GM23338 (cell line): ENCODE data around the gene TTC3. TPM values are rescaled to one million over a fixed set of nuclear protein-coding genes. Genes with fewer than 3 reads are reported as not detected.

Experiments used
- ATAC-seq: fragments of 200-7000 bp; cut with Tn5 transposase; 3 replicates; pipeline ENCODE4 v1.9.1; 2020
- DNase-seq: peaks from one replicate; pipeline ENCODE4 v3.0.0-alpha.2; 2015; ENCODE audit warnings: low spot score
- H2AFZ ChIP-seq: fragments of 200-600 bp; sonication (generic); 2 replicates; pipeline ENCODE4 v1.8.0; 2016; ENCODE audit warnings: antibody characterized with exemption, mild to moderate bottlenecking, moderate library complexity
- H3F3A ChIP-seq: fragments of 200-600 bp; sonication (generic); replicated peaks from 2 replicates; pipeline ENCODE4 v1.8.0; 2017; ENCODE audit warnings: antibody characterized with exemption, mixed run types, low read depth
- H3K27ac ChIP-seq: fragments of 200-600 bp; sonication (generic); 2 replicates; pipeline ENCODE4 v1.6.1; 2016; ENCODE audit warnings: low read depth
- H3K27me3 ChIP-seq: fragments of 200-600 bp; sonication (generic); 2 replicates; pipeline ENCODE4 v1.8.0; 2016; ENCODE audit warnings: mild to moderate bottlenecking, mixed run types, moderate library complexity; ENCODE audit not compliant: insufficient read depth
- H3K36me3 ChIP-seq: fragments of 200-600 bp; sonication (generic); 2 replicates; pipeline ENCODE4 v1.8.0; 2016; ENCODE audit warnings: mild to moderate bottlenecking; ENCODE audit not compliant: insufficient read depth
- H3K4me1 ChIP-seq: fragments of 200-600 bp; sonication (generic); 2 replicates; pipeline ENCODE4 v1.8.0; 2016; ENCODE audit warnings: mild to moderate bottlenecking, moderate library complexity; ENCODE audit not compliant: insufficient read depth
- H3K4me2 ChIP-seq: fragments of 200-600 bp; sonication (generic); 2 replicates; pipeline ENCODE4 v1.7.1; 2017; ENCODE audit warnings: mixed run types
- H3K4me3 ChIP-seq: fragments of 200-600 bp; sonication (generic); 2 replicates; pipeline ENCODE4 v1.6.1; 2016; ENCODE audit warnings: mixed run types
- H3K79me2 ChIP-seq: fragments of 200-600 bp; sonication (generic); replicated peaks from 2 replicates; pipeline ENCODE4 v1.8.0; 2017; ENCODE audit warnings: mild to moderate bottlenecking; ENCODE audit not compliant: insufficient read depth
- H3K9me2 ChIP-seq: fragments of 200-600 bp; sonication (generic); 2 replicates; pipeline ENCODE4 v1.8.0; 2017; ENCODE audit not compliant: insufficient read depth
- H4K20me1 ChIP-seq: fragments of 200-600 bp; sonication (generic); replicated peaks from 2 replicates; pipeline ENCODE4 v1.8.0; 2017; ENCODE audit warnings: mild to moderate bottlenecking; ENCODE audit not compliant: insufficient read depth
- H3K27ac Mint-ChIP-seq: 2 replicates; pipeline ENCODE4 v1.8.0; 2020; ENCODE audit warnings: inconsistent platforms, mild to moderate bottlenecking, moderate library complexity, mixed read lengths
- H3K27me3 Mint-ChIP-seq: 3 replicates; pipeline ENCODE4 v1.8.0; 2022; ENCODE audit warnings: low read depth, mild to moderate bottlenecking, moderate library complexity, mixed read lengths, inconsistent platforms; ENCODE audit not compliant: insufficient read depth, poor library complexity
- H3K36me3 Mint-ChIP-seq: 3 replicates; pipeline ENCODE4 v1.8.0; 2021; ENCODE audit warnings: low read depth, mild to moderate bottlenecking, inconsistent platforms, moderate library complexity, mixed read lengths
- H3K4me1 Mint-ChIP-seq: 3 replicates; pipeline ENCODE4 v1.8.0; 2020; ENCODE audit warnings: mild to moderate bottlenecking, inconsistent platforms, mixed read lengths
- H3K4me3 Mint-ChIP-seq: 3 replicates; pipeline ENCODE4 v1.8.0; 2021; ENCODE audit warnings: moderate library complexity, mild to moderate bottlenecking, inconsistent platforms, mixed read lengths
- H3K9me3 Mint-ChIP-seq: 3 replicates; pipeline ENCODE4 v1.8.0; 2020; ENCODE audit warnings: moderate library complexity, mild to moderate bottlenecking, inconsistent platforms, mixed read lengths
- CREB1 ChIP-seq: fragments of 250-450 bp; sonication (Bioruptor Pico); IDR thresholded peaks from 2 replicates; pipeline ENCODE4 v1.5.0; 2020; ENCODE audit warnings: low read depth, mild to moderate bottlenecking, moderate library complexity
- ETS1 ChIP-seq: IDR thresholded peaks from 2 replicates; pipeline ENCODE4 v1.6.1; 2016; ENCODE audit warnings: antibody characterized with exemption
- JUNB ChIP-seq: IDR thresholded peaks from one replicate; pipeline ENCODE4 v1.6.1; 2016; ENCODE audit warnings: antibody characterized with exemption; ENCODE audit not compliant: unreplicated experiment
- NANOG ChIP-seq: IDR thresholded peaks from 2 replicates; pipeline ENCODE4 v1.6.1; 2016; ENCODE audit warnings: antibody characterized with exemption, borderline replicate concordance
- POLR2AphosphoS5 ChIP-seq: IDR thresholded peaks from 2 replicates; pipeline ENCODE4 v1.6.1; 2016; ENCODE audit warnings: antibody characterized with exemption, low read depth
- STAT1 ChIP-seq: IDR thresholded peaks from one replicate; pipeline ENCODE4 v1.6.1; 2016; ENCODE audit warnings: antibody characterized with exemption; ENCODE audit not compliant: unreplicated experiment
- ZNF114 ChIP-seq: fragments of 250-450 bp; sonication (Bioruptor Pico); IDR thresholded peaks from 2 replicates; pipeline ENCODE4 v1.5.0; 2020; ENCODE audit warnings: mild to moderate bottlenecking, moderate library complexity
- ZNF462 ChIP-seq: fragments of 250-450 bp; sonication (Bioruptor Pico); IDR thresholded peaks from 2 replicates; pipeline ENCODE4 v1.5.0; 2020; ENCODE audit warnings: mild to moderate bottlenecking, moderate library complexity
- polyA plus RNA-seq: library from polyadenylated mRNA; unstranded; fragments of >200 nt; fragmentation: Nextera tagmentation; extraction: Ambion mirVana; gene quantifications from 2 replicates; pipeline ENCODE4 v1.2.1, GENCODE V29; 2016
- total RNA-seq: library from RNA; depleted of rRNA; stranded (reverse); fragments of >200 nt; shearing (Covaris generic); gene quantifications from 2 replicates; pipeline ENCODE4 v1.2.3, GENCODE V29; 2014
- TF ChIP-seq, protein P1 (sequence below), 2 experiments: fragments of 200-600 bp in 1 of 2; sonication (generic) in 1 of 2; conservative IDR thresholded peaks; 2 replicates each; pipeline versions ENCODE4 v1.5.1 to v1.6.1; 2016 to 2017; ENCODE audit warnings: antibody characterized with exemption in 2 of 2, low read depth in 2 of 2, mild to moderate bottlenecking in 2 of 2, moderate library complexity in 1 of 2

The TTC3 gene
- total and polyA plus RNA-seq, 2 experiments from 2014 or later, result 28.9 to 48.6 TPM

DNA sequence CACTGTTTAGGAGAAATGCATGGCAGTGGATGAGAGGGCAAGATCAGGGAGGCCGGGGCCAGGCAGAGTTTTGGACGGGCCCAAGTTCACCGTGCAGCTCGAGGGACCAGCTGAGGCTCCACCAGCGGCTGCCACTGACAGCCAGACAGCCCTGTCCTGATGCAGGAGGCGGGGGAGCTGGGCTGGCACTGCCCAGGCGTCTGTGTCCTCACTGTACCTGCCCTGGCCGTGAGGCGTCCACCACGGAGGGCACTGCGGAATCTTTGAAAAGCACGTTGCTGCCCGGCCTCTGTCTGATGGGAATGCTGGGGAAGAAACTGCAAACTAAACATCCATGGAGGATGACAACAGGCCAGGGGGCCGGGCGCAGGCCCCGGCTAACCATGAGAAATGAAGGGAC is 158.6 kb downstream of the TTC3 start (continued):
- TF ChIP-seq ZNF462, result no peak

DNA sequence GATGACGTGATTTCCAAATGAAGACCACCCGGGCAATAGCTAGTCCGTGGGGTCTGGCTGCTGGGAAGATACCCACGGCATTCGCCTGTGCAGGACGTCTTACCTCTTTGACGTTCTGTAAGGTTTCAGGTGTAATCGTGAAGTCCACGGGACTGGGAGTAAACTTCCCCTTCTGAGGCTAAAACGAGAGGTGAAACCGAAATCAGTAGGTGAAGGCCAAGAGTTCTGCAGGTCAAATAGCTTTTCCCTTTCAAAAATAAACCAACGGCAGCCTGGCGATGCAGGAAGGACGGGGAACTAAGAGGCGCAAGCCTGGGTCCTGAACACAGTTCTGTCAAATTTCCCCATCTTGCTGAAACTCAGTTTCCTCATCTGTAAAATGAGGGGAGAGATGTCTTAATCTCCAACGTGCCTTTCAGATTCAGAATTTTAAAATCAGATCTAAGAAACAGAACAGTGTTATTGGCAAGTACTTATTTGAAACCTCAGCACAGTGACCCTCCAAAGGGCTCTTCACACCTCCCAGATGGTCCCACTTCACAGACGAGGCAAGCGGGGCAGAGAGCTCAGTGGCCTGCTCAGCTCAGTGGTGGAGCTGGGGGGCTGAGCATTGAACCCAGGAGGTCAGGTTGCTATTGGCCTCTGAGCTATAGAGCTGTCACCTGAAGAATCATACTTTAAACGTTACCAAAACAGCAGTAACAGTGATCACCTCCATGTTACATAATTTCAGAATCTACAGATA is 159.4 kb downstream of the TTC3 start:
- no peaks in the 10 kb centered on the region for H3F3A ChIP-seq
- DNase-seq (no peak), ATAC-seq (no peak)
- no peak overlapping the region for H3K27ac Mint-ChIP-seq
- peaks cover 55% of the 10 kb centered on the region for H3K36me3 Mint-ChIP-seq
- H4K20me1 ChIP-seq, result no peaks in the 10 kb centered on the region
- no peaks in the 10 kb centered on the region; the same call in 2 of the 3 replicates for H3K9me3 Mint-ChIP-seq
- no peaks in the 10 kb centered on the region for H3K27me3 Mint-ChIP-seq
- H3K36me3 ChIP-seq, result peaks cover 10% of the 10 kb centered on the region
- peaks cover under 1% of the 10 kb centered on the region; the same call in 1 of the 2 replicates for H3K79me2 ChIP-seq
- H3K4me1 ChIP-seq, result no peaks in the 10 kb centered on the region
- no peak overlapping the region for H2AFZ ChIP-seq
- H3K4me2 ChIP-seq, result no peak overlapping the region
- H3K4me3 ChIP-seq, result no peak overlapping the region
- no peak overlapping the region for H3K4me3 Mint-ChIP-seq
- no peaks in the 10 kb centered on the region for H3K4me1 Mint-ChIP-seq
- no peaks in the 10 kb centered on the region for H3K9me2 ChIP-seq
- no peaks in the 10 kb centered on the region for H3K27me3 ChIP-seq
- no peak overlapping the region for H3K27ac ChIP-seq
- TF ChIP-seq, protein P1, sequence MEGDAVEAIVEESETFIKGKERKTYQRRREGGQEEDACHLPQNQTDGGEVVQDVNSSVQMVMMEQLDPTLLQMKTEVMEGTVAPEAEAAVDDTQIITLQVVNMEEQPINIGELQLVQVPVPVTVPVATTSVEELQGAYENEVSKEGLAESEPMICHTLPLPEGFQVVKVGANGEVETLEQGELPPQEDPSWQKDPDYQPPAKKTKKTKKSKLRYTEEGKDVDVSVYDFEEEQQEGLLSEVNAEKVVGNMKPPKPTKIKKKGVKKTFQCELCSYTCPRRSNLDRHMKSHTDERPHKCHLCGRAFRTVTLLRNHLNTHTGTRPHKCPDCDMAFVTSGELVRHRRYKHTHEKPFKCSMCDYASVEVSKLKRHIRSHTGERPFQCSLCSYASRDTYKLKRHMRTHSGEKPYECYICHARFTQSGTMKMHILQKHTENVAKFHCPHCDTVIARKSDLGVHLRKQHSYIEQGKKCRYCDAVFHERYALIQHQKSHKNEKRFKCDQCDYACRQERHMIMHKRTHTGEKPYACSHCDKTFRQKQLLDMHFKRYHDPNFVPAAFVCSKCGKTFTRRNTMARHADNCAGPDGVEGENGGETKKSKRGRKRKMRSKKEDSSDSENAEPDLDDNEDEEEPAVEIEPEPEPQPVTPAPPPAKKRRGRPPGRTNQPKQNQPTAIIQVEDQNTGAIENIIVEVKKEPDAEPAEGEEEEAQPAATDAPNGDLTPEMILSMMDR (conservative IDR thresholded peaks at IDR 0.05; ENCODE audit: low read depth in 2 of 2), result no peak
- TF ChIP-seq POLR2AphosphoS5 (no peak), CREB1 (CRISPR knock-in tag) (no peak), NANOG (no peak), ETS1 (no peak), STAT1 (no peak), ZNF114 (no peak), JUNB (no peak)
